ENCODE results near the gene FAAP100.

GRCh38 chr17:81576621-81577277 is 24.6 kb upstream of the FAAP100 start:
- TF ChIP-seq TAF1 (IDR thresholded peaks at IDR 0.05; ENCODE audit: borderline replicate concordance, insufficient read depth, low read length) = no peak
- no peak for TF ChIP-seq REST (IDR thresholded peaks at IDR 0.05; ENCODE audit: insufficient read depth in 1 of 2, low read depth in 2 of 2, low read length in 2 of 2)
- TF ChIP-seq POLR2AphosphoS5 (IDR thresholded peaks at IDR 0.05; ENCODE audit: low read depth, low read length) = no peak
- TF ChIP-seq FOXP2 (optimal IDR thresholded peaks at IDR 0.05; ENCODE audit: borderline replicate concordance, extremely low read depth, extremely low read length, insufficient read depth) = no peak
